Thoracic aorta (tissue), 2 donors: Measurements from ENCODE around the gene USO1. TPM values are rescaled to one million over a fixed set of nuclear protein-coding genes. Genes with fewer than 3 reads are reported as not detected.

ENCODE experiments used
- ATAC-seq: fragments of 150-250 bp; one replicate; pipeline ENCODE4 v1.8.0; 2017; ENCODE audit warnings: low read depth; ENCODE audit not compliant: insufficient number of reproducible peaks, low FRiP score
- DNase-seq: peaks from one replicate; pipeline ENCODE4 v3.0.0-alpha.2; 2020; ENCODE audit warnings: low spot score
- H3K27ac ChIP-seq, 2 donors: fragments of 200-600 bp; sonication (generic); 1 replicate in 1 of 2; 2 replicates in 1 of 2; pipeline ENCODE4 v1.5.1; 2016; ENCODE audit warnings: mild to moderate bottlenecking in 2 of 2, moderate library complexity in 2 of 2
- H3K27me3 ChIP-seq: fragments of 200-600 bp; sonication (generic); replicated peaks from 2 replicates; pipeline ENCODE4 v1.6.0; 2016; ENCODE audit warnings: mild to moderate bottlenecking; ENCODE audit not compliant: insufficient read depth
- H3K36me3 ChIP-seq: fragments of 200-600 bp; sonication (generic); one replicate; pipeline ENCODE4 v1.5.1; 2016
- H3K4me1 ChIP-seq, 2 donors: fragments of 200-600 bp; sonication (generic); 1 replicate in 1 of 2; 2 replicates in 1 of 2; pipeline versions ENCODE4 v1.5.1 to v1.6.0; 2016; ENCODE audit warnings: low read depth in 2 of 2, mild to moderate bottlenecking in 1 of 2; ENCODE audit not compliant: control insufficient read depth in 1 of 2
- H3K4me3 ChIP-seq: fragments of 200-600 bp; sonication (generic); 2 replicates; pipeline ENCODE4 v1.5.1; 2016; ENCODE audit warnings: mild to moderate bottlenecking
- H3K9me3 ChIP-seq: fragments of 200-600 bp; sonication (generic); 2 replicates; pipeline ENCODE4 v1.5.1; 2016
- CTCF ChIP-seq: fragments of 200-600 bp; sonication (generic); IDR thresholded peaks from one replicate; pipeline ENCODE4 v1.5.1; 2019; ENCODE audit warnings: antibody characterized with exemption
- total RNA-seq, 2 donors: library from RNA; depleted of rRNA; stranded (reverse); fragments of >200 nt; gene quantifications; one replicate each; pipeline versions ENCODE4 v1.1.0 to v1.2.3, GENCODE V29; 2016

Gene USO1
- total RNA-seq, 2 donors from 2014 or later: 68.0 to 85.9 TPM

DNA sequence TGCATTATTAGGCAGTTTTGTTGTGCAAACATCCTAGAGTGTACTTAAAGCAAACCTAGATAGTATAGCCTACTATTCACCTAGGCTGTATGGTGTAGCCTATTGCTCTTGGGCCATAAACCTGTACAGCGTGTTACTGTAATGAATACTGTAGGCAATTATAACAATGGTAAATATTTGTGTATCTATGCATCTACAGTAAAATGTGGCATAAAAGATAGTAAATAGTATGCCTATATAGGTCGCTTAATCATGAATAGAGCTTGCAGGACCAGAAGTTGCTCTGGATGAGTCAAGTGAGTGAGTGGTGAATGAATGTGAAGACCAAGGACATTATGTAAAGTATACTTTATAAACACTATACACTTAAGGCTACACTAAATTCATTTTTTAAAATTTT, 16.6 kb downstream of the USO1 start:
- ATAC-seq (no peak), DNase-seq (no peak)
- no peak for TF ChIP-seq CTCF
- H3K9me3 ChIP-seq: no peaks in the 10 kb centered on the region
- no peak overlapping the region for H3K4me3 ChIP-seq
- H3K27me3 ChIP-seq: no peaks in the 10 kb centered on the region
- peaks cover 23 to 40% of the 10 kb centered on the region in 2 donors for H3K4me1 ChIP-seq
- H3K36me3 ChIP-seq: no peaks in the 10 kb centered on the region
- no peak overlapping the region for H3K27ac ChIP-seq

- Histone ChIP-seq H3K27ac (no peak overlapping the region), H3K36me3 (no peaks in the 10 kb centered on the region), H3K4me3 (no peak overlapping the region), H3K27me3 (no peaks in the 10 kb centered on the region), H3K9me3 (no peaks in the 10 kb centered on the region), H3K4me1 (peaks cover 23 to 29% of the 10 kb centered on the region in 2 donors)
- ATAC-seq: no peak
- TF ChIP-seq CTCF: no peak
- no peak for DNase-seq
These were observed 18.1 kb downstream of the USO1 start for GRCh38 chr4:75742451-75742850.

- ATAC-seq (peak; percentile 73), DNase-seq (no peak)
- Histone ChIP-seq H3K9me3 (no peaks in the 10 kb centered on the region), H3K27me3 (no peaks in the 10 kb centered on the region), H3K4me1 (peaks cover 22 to 28% of the 10 kb centered on the region in 2 donors), H3K27ac (peak overlapping the region in 1 of 2 donors; percentile 67), H3K4me3 (peak overlapping the region; percentile 29), H3K36me3 (no peaks in the 10 kb centered on the region)
- TF ChIP-seq CTCF: no peak
These were observed 20.8 kb downstream of the USO1 start for GRCh38 chr4:75745161-75745560.

- Histone ChIP-seq H3K4me3 (peak overlapping the region; percentile 29), H3K36me3 (no peaks in the 10 kb centered on the region), H3K9me3 (no peaks in the 10 kb centered on the region), H3K27me3 (no peaks in the 10 kb centered on the region), H3K4me1 (peaks cover 22 to 28% of the 10 kb centered on the region in 2 donors), H3K27ac (peak overlapping the region in 1 of 2 donors; percentile 67)
- no peak for DNase-seq
- TF ChIP-seq CTCF: no peak
- ATAC-seq: no peak
These were observed 21.4 kb downstream of the USO1 start for GRCh38 chr4:75745721-75746199.

DNA sequence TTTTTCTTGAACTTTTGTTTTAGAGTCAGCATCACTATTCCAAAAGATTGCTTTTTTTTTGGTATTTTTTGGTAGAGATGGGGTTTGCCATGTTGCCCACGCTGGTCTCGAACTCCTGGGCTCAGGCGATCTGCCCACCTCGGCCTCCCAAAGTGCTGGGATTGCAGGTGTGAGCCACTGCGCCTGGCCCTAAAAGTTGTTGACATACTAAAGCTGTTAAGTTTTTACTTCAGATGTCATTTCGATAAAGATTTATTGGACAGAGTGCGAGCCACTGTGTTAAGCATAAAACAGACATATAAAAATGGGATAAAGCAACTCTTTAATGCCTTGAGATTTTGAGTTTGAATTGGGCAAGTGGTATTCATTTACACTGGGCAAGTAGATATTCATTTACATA, 28.3 kb downstream of the USO1 start:
- H3K4me3 ChIP-seq: no peak overlapping the region
- no peaks in the 10 kb centered on the region for H3K9me3 ChIP-seq
- peaks cover 20% of the 10 kb centered on the region for H3K36me3 ChIP-seq
- DNase-seq: no peak
- H3K27ac ChIP-seq: no peak overlapping the region
- ATAC-seq: no peak
- TF ChIP-seq CTCF: no peak
- H3K4me1 ChIP-seq: no peaks in the 10 kb centered on the region
- H3K27me3 ChIP-seq: no peaks in the 10 kb centered on the region
